Tibial nerve (tissue), 4 donors: ENCODE results near the gene MTURN.

Experiments
- CTCF ChIP-seq, 5 experiments: fragments of 200-600 bp in 3 of 5; fragments of 450-650 bp in 2 of 5; sonication (generic) in 3 of 5; IDR thresholded peaks; one replicate each; pipeline ENCODE4 v1.5.1; 2016 to 2019; ENCODE audit warnings: antibody characterized with exemption in 5 of 5, mild to moderate bottlenecking in 3 of 5, moderate library complexity in 2 of 5
- EP300 ChIP-seq, 2 donors: sonication (generic); formaldehyde crosslinking; IDR thresholded peaks; one replicate each; pipeline ENCODE4 v1.6.1; 2017; ENCODE audit warnings: antibody characterized with exemption in 2 of 2, mild to moderate bottlenecking in 1 of 2
- POLR2A ChIP-seq, 2 donors: fragments of 450-650 bp; IDR thresholded peaks; one replicate each; pipeline ENCODE4 v1.6.1; 2017; ENCODE audit warnings: antibody characterized with exemption in 2 of 2, mild to moderate bottlenecking in 2 of 2, moderate library complexity in 2 of 2

- TF ChIP-seq POLR2A (IDR thresholded peaks at IDR 0.05), result no peak
- no peak for TF ChIP-seq CTCF (IDR thresholded peaks at IDR 0.05)
- no peak for TF ChIP-seq EP300 (IDR thresholded peaks at IDR 0.05)
Measured at GRCh38 chr7:30207376-30207775, 72.6 kb downstream of the MTURN start.
